Thoracic aorta (tissue), 2 donors: ENCODE results near the gene PTMS. TPM values are rescaled to one million over a fixed set of nuclear protein-coding genes. Genes with fewer than 3 reads are reported as not detected.
A peak's percentile ranks its signal among the peaks of the same experiment; 100 is the strongest.

Experiments
- ATAC-seq: fragments of 150-250 bp; one replicate; pipeline ENCODE4 v1.8.0; 2017; ENCODE audit warnings: low read depth; ENCODE audit not compliant: insufficient number of reproducible peaks, low FRiP score
- DNase-seq: peaks from one replicate; pipeline ENCODE4 v3.0.0-alpha.2; 2020; ENCODE audit warnings: low spot score
- H3K27ac ChIP-seq, 2 donors: fragments of 200-600 bp; sonication (generic); 1 replicate in 1 of 2; 2 replicates in 1 of 2; pipeline ENCODE4 v1.5.1; 2016; ENCODE audit warnings: mild to moderate bottlenecking in 2 of 2, moderate library complexity in 2 of 2
- H3K27me3 ChIP-seq: fragments of 200-600 bp; sonication (generic); replicated peaks from 2 replicates; pipeline ENCODE4 v1.6.0; 2016; ENCODE audit warnings: mild to moderate bottlenecking; ENCODE audit not compliant: insufficient read depth
- H3K36me3 ChIP-seq: fragments of 200-600 bp; sonication (generic); one replicate; pipeline ENCODE4 v1.5.1; 2016
- H3K4me1 ChIP-seq, 2 donors: fragments of 200-600 bp; sonication (generic); 1 replicate in 1 of 2; 2 replicates in 1 of 2; pipeline versions ENCODE4 v1.5.1 to v1.6.0; 2016; ENCODE audit warnings: low read depth in 2 of 2, mild to moderate bottlenecking in 1 of 2; ENCODE audit not compliant: control insufficient read depth in 1 of 2
- H3K4me3 ChIP-seq: fragments of 200-600 bp; sonication (generic); 2 replicates; pipeline ENCODE4 v1.5.1; 2016; ENCODE audit warnings: mild to moderate bottlenecking
- H3K9me3 ChIP-seq: fragments of 200-600 bp; sonication (generic); 2 replicates; pipeline ENCODE4 v1.5.1; 2016
- total RNA-seq, 2 donors: library from RNA; depleted of rRNA; stranded (reverse); fragments of >200 nt; gene quantifications; one replicate each; pipeline versions ENCODE4 v1.1.0 to v1.2.3, GENCODE V29; 2016
- TF ChIP-seq, protein P1 (sequence below): fragments of 200-600 bp; sonication (generic); IDR thresholded peaks from one replicate; pipeline ENCODE4 v1.5.1; 2019; ENCODE audit warnings: antibody characterized with exemption

PTMS gene
- total RNA-seq, 2 donors from 2014 or later: 168 to 186 TPM

DNA sequence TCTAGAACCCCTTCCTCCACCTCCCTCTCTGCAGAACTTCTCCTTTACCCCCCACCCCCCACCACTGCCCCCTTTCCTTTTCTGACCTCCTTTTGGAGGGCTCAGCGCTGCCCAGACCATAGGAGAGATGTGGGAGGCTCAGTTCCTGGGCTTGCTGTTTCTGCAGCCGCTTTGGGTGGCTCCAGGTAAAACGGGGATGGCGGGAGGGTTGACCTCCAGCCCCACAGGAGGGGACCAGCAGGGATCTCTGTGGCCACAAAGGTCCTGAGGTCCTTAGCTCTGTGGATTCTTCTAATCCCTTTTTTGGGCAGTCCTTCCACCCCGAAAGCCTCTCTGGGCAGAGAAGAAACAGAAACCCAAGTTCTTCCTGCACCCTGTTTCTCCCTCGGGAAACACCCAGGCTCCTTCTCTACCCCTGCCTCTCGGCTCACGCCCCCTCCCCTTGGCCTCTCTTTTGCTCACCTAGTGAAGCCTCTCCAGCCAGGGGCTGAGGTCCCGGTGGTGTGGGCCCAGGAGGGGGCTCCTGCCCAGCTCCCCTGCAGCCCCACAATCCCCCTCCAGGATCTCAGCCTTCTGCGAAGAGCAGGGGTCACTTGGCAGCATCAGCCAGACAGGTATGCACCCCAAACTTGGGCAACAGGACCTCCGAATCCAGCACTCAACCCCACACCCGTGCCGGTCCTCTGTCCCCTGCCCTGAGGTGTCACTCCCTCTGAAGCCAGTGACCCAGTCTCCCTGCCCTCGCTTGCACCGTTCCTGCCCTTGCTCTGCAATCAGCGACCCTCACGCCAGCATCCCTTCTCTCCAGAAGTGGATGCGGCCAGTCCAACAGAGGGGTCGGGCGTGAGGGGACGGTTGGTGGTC is 6.8 kb downstream of the PTMS start:
- TF ChIP-seq, protein P1, sequence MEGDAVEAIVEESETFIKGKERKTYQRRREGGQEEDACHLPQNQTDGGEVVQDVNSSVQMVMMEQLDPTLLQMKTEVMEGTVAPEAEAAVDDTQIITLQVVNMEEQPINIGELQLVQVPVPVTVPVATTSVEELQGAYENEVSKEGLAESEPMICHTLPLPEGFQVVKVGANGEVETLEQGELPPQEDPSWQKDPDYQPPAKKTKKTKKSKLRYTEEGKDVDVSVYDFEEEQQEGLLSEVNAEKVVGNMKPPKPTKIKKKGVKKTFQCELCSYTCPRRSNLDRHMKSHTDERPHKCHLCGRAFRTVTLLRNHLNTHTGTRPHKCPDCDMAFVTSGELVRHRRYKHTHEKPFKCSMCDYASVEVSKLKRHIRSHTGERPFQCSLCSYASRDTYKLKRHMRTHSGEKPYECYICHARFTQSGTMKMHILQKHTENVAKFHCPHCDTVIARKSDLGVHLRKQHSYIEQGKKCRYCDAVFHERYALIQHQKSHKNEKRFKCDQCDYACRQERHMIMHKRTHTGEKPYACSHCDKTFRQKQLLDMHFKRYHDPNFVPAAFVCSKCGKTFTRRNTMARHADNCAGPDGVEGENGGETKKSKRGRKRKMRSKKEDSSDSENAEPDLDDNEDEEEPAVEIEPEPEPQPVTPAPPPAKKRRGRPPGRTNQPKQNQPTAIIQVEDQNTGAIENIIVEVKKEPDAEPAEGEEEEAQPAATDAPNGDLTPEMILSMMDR: no peak
- ATAC-seq (no peak), DNase-seq (no peak)
- peaks cover 22% of the 10 kb centered on the region for H3K36me3 ChIP-seq
- no peaks in the 10 kb centered on the region for H3K9me3 ChIP-seq
- H3K27me3 ChIP-seq: no peaks in the 10 kb centered on the region
- H3K4me1 ChIP-seq: peaks cover 19 to 33% of the 10 kb centered on the region in 2 donors
- H3K27ac ChIP-seq: no peak overlapping the region
- peak overlapping the region; percentile 48 for H3K4me3 ChIP-seq

DNA sequence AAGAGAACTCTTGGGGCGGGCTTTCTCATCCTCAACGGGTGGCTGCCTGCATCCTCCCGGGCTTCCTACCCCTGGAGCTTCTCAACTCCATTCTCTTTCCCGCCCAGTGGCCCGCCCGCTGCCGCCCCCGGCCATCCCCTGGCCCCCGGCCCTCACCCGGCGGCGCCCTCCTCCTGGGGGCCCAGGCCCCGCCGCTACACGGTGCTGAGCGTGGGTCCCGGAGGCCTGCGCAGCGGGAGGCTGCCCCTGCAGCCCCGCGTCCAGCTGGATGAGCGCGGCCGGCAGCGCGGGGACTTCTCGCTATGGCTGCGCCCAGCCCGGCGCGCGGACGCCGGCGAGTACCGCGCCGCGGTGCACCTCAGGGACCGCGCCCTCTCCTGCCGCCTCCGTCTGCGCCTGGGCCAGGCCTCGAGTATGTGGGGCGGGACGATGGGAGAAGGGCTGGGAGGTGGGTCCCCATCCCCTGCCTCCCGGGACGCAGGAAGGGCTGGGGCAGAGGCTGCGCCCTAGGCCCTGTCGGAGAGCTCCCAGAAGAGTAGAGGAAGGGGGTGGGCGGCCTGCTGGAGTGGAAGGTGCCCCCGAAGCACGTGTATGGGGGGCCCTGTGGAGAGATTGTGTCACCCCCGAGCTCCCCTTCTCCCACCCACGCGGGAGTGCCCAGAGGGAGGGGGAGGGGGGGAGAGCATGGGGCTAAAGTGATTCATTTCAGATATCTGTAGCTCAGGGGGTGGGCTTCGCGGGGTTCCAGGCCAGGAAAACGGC is 7.6 kb downstream of the PTMS start:
- Histone ChIP-seq H3K9me3 (no peaks in the 10 kb centered on the region), H3K27me3 (no peaks in the 10 kb centered on the region), H3K4me1 (peaks cover 16 to 32% of the 10 kb centered on the region in 2 donors), H3K27ac (no peak overlapping the region), H3K36me3 (peaks cover 22% of the 10 kb centered on the region), H3K4me3 (peak overlapping the region; percentile 48)
- TF ChIP-seq, protein P1: no peak
- ATAC-seq (no peak), DNase-seq (no peak)

DNA sequence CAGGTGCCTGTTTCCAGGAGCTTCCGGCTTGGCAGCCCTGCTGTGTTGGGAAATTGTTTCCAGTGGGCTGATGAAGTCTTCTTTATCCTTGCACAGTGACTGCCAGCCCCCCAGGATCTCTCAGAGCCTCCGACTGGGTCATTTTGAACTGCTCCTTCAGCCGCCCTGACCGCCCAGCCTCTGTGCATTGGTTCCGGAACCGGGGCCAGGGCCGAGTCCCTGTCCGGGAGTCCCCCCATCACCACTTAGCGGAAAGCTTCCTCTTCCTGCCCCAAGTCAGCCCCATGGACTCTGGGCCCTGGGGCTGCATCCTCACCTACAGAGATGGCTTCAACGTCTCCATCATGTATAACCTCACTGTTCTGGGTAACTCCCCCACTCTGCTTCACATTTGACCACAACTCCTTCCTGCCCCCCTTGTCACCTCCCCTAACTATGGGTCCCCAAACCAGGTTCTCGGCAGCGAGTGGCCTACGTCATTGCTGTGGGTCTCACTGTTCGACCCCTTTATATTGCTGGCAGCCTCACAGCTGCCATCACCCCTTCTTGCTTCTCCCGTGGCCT is 8.4 kb downstream of the PTMS start:
- TF ChIP-seq, protein P1: no peak
- Histone ChIP-seq H3K36me3 (peaks cover 19% of the 10 kb centered on the region), H3K27me3 (no peaks in the 10 kb centered on the region), H3K4me3 (no peak overlapping the region), H3K4me1 (peaks cover 14 to 24% of the 10 kb centered on the region in 2 donors), H3K9me3 (no peaks in the 10 kb centered on the region), H3K27ac (no peak overlapping the region)
- no peak for ATAC-seq
- no peak for DNase-seq

DNA sequence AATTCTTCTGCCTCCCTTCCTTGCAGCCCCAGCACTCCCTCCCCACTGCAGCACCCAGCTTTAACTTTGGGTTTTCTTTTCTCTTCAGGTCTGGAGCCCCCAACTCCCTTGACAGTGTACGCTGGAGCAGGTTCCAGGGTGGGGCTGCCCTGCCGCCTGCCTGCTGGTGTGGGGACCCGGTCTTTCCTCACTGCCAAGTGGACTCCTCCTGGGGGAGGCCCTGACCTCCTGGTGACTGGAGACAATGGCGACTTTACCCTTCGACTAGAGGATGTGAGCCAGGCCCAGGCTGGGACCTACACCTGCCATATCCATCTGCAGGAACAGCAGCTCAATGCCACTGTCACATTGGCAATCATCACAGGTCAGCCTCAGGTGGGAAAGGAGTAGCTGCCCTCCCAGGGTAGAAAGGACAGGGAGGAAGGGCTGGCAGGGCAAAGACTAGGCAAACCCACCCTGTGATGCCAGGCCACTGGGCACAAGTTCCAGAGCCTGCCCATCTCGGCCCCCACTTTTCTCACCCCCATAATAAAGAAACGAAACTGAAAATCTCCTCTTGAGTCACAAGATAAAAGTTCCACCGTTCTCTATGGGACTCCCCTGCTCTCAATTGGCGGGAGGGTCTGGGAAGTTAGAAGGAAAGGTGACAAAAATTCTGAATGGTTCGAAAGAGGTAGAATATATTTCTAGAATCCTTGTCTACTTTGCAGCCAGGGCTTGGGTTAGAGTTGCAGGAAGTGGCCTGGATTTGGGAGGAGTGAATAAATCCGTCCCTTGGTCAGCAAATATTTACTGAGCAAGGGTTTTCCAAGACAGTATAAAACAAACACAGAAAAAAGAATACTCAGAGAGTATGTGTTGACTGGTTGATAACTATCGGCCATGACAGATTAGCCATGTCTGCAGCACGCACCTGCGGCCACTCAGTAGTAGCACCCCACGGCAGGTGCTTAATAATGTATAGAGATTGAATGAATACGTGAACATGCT is 9.3 kb downstream of the PTMS start:
- ATAC-seq: no peak
- H3K4me1 ChIP-seq: peaks cover 14 to 21% of the 10 kb centered on the region in 2 donors
- no peak for DNase-seq
- no peak overlapping the region for H3K4me3 ChIP-seq
- TF ChIP-seq, protein P1: no peak
- H3K27me3 ChIP-seq: no peaks in the 10 kb centered on the region
- peaks cover 11% of the 10 kb centered on the region for H3K36me3 ChIP-seq
- H3K9me3 ChIP-seq: no peaks in the 10 kb centered on the region
- H3K27ac ChIP-seq: no peak overlapping the region
